Measurements from ENCODE around the gene TAS2R31.

- TF ChIP-seq POLR2AphosphoS5 (IDR thresholded peaks at IDR 0.05; ENCODE audit: insufficient read depth in 1 of 2, low read depth in 1 of 2) (no peak), POLR2A (IDR thresholded peaks at IDR 0.05) (no peak), CTCF (IDR thresholded peaks at IDR 0.05) (no peak)
Measured at GRCh38 chr12:11007608-11008007, 23.6 kb downstream of the TAS2R31 start.

Data from vagina (tissue), 2 donors.